Sciatic nerve (tissue), 2 donors: ENCODE results near the gene ACOT12. TPM values are rescaled to one million over a fixed set of nuclear protein-coding genes. Genes with fewer than 3 reads are reported as not detected.
"Not testable (repeated sequence)": the region's sequence is repeated elsewhere in the genome, so short reads cannot be mapped to it uniquely, and the experiment has no call there.

Source experiments
- ATAC-seq: fragments of 200-7000 bp; cut with Tn5 transposase; one replicate; pipeline ENCODE4 v1.9.1; 2020; ENCODE audit warnings: mild to moderate bottlenecking, moderate library complexity
- DNase-seq: peaks from one replicate; pipeline ENCODE4 v3.0.0-alpha.2; 2020; ENCODE audit warnings: low spot score
- intact Hi-C: fragments of 100-400 bp; cut with DNase I; formaldehyde crosslinking; loops from one replicate; pipeline ENCODE4 v1.14.2; 2022
- total RNA-seq: library from RNA; stranded (reverse); fragmentation: NEBNext Ultra II Directional; extraction: Animal tissue kit (Norgen Biotek cat#: 25700); gene quantifications from one replicate; pipeline ENCODE4 v1.2.1, GENCODE V29; 2021
- donor health status: DM: no; HTN: no; CAD: no.
- donor health status: DM: no; HTN: no; CAD: no.

Gene ACOT12
- total RNA-seq, 1 donor from 2014 or later = not detected

GRCh38 chr5:81308836-81309235 is 85.1 kb downstream of the ACOT12 start:
- ATAC-seq (no peak), DNase-seq (no peak)
- intact Hi-C loops = no loop called here

- DNase-seq = no peak
- intact Hi-C loops = no loop called here
- no peak for ATAC-seq
Observed at GRCh38 chr5:81305785-81306184, 88.1 kb downstream of the ACOT12 start.

GRCh38 chr5:81303563-81303962 is 90.4 kb downstream of the ACOT12 start:
- no peak for ATAC-seq

GRCh38 chr5:81302596-81302995 is 91.3 kb downstream of the ACOT12 start:
- ATAC-seq (no peak), DNase-seq (no peak)
- intact Hi-C loops = no loop called here

More at GRCh38 chr5:81303563-81303962, 90.4 kb downstream of the ACOT12 start:
- intact Hi-C loops = no loop called here
- no peak for DNase-seq

- DNase-seq (peak; percentile 96), ATAC-seq (peak; percentile 98)
- intact Hi-C loops = no loop called here
Observed at GRCh38 chr5:81301271-81302015, 92.5 kb downstream of the ACOT12 start, which contains the start of gene ZCCHC9. TSS of gene ZCCHC9 (plus strand) at chr5:81301587. CDS start at chr5:81304758, 3,171 bp downstream.

- DNase-seq = no peak
- peak; percentile 35 for ATAC-seq
- intact Hi-C loops = no loop called here
Observed at GRCh38 chr5:81300921-81301270, 93.0 kb downstream of the ACOT12 start.

GRCh38 chr5:81297531-81297930 is 96.4 kb downstream of the ACOT12 start:
- ATAC-seq (no peak), DNase-seq (no peak)
- intact Hi-C loops = no loop called here

- ATAC-seq, intact Hi-C loops, DNase-seq: not testable (repeated sequence)
Observed at GRCh38 chr5:81294021-81294420, 99.9 kb downstream of the ACOT12 start.

- intact Hi-C loops = no loop called here
- no peak for ATAC-seq
- no peak for DNase-seq
Observed at GRCh38 chr5:81292130-81292529, 101.8 kb downstream of the ACOT12 start.

- no peak for DNase-seq
- ATAC-seq = no peak
- intact Hi-C loops = no loop called here
Observed at GRCh38 chr5:81290146-81290545, 103.8 kb downstream of the ACOT12 start.

GRCh38 chr5:81288021-81288433 is 105.9 kb downstream of the ACOT12 start:
- ATAC-seq (no peak), DNase-seq (no peak)
- intact Hi-C loops = no loop called here

- ATAC-seq (no peak), DNase-seq (no peak)
- intact Hi-C loops = no loop called here
Observed at GRCh38 chr5:81286059-81286617, 107.8 kb downstream of the ACOT12 start.

- intact Hi-C loops = no loop called here
- no peak for ATAC-seq
- no peak for DNase-seq
Observed at GRCh38 chr5:81283976-81284375, 110.0 kb downstream of the ACOT12 start.

Other genes with a start within 250 kb of the ACOT12 start
- 5.9 TPM for gene CKMT2, start 160.8 kb downstream of the ACOT12 start, total RNA-seq
- 19.2 TPM for gene ZCCHC9, start 92.5 kb downstream of the ACOT12 start, total RNA-seq